Muscle of arm (tissue), 12 donors: Measurements from ENCODE around the gene VAT1L. TPM values are rescaled to one million over a fixed set of nuclear protein-coding genes. Genes with fewer than 3 reads are reported as not detected.

Experiments
- DNase-seq: peaks from one replicate; pipeline ENCODE4 v3.0.0-alpha.2; 2013
- polyA plus RNA-seq, 12 donors: library from polyadenylated mRNA; unstranded; fragments of 120-200 nt; gene quantifications; one replicate each; pipeline ENCODE4 v1.2.1, GENCODE V29; 2013; ENCODE audit not compliant: insufficient read length in 12 of 12

The VAT1L gene
- polyA plus RNA-seq, 12 donors, result 3.2 to 13.2 (median 6.6) TPM; not detected in 1

- DNase-seq, result no peak
These were observed 10.6 kb upstream of the VAT1L start for GRCh38 chr16:77777745-77778144.

- DNase-seq, result no peak
These were observed 8.0 kb upstream of the VAT1L start for GRCh38 chr16:77780378-77780837.

GRCh38 chr16:77781091-77781490 lies 7.3 kb upstream of the VAT1L start:
- DNase-seq, result no peak

GRCh38 chr16:77782694-77783093 lies 5.7 kb upstream of the VAT1L start:
- no peak for DNase-seq

- no peak for DNase-seq
These were observed 3.7 kb upstream of the VAT1L start for GRCh38 chr16:77784441-77785372.

- no peak for DNase-seq
These were observed 3.0 kb upstream of the VAT1L start for GRCh38 chr16:77785373-77785764.

GRCh38 chr16:77786186-77786847 lies 2.0 kb upstream of the VAT1L start:
- no peak for DNase-seq

- no peak for DNase-seq
These were observed 912 bp upstream of the VAT1L start for GRCh38 chr16:77787452-77787851.

GRCh38 chr16:77789085-77790008 lies 983 bp downstream of the VAT1L start:
- no peak for DNase-seq

- DNase-seq, result no peak
These were observed 1.6 kb downstream of the VAT1L start for GRCh38 chr16:77790009-77790372.

- no peak for DNase-seq
These were observed 2.5 kb downstream of the VAT1L start for GRCh38 chr16:77790912-77791311.

- no peak for DNase-seq
These were observed 5.1 kb downstream of the VAT1L start for GRCh38 chr16:77793417-77793816.

- DNase-seq, result no peak
These were observed 6.2 kb downstream of the VAT1L start for GRCh38 chr16:77794586-77794985.

GRCh38 chr16:77801817-77802216 lies 13.5 kb downstream of the VAT1L start:
- DNase-seq, result no peak

- DNase-seq, result no peak
These were observed 17.0 kb downstream of the VAT1L start for GRCh38 chr16:77805398-77805797.

- DNase-seq, result no peak
These were observed 18.7 kb downstream of the VAT1L start for GRCh38 chr16:77807021-77807420.

GRCh38 chr16:77812856-77813500 lies 24.6 kb downstream of the VAT1L start:
- DNase-seq, result no peak

GRCh38 chr16:77816293-77816692 lies 27.9 kb downstream of the VAT1L start:
- DNase-seq, result no peak

GRCh38 chr16:77820340-77820739 lies 32.0 kb downstream of the VAT1L start:
- no peak for DNase-seq

- DNase-seq, result no peak
These were observed 34.3 kb downstream of the VAT1L start for GRCh38 chr16:77822661-77823060.

GRCh38 chr16:77823067-77823466 lies 34.7 kb downstream of the VAT1L start:
- DNase-seq, result no peak

- DNase-seq, result no peak
These were observed 36.8 kb downstream of the VAT1L start for GRCh38 chr16:77825196-77825595.
